BLaER1 treated with 17β-estradiol and CSF1 and Interleukin-3, amounts not matched to agents 10 nM and 100 nM (cell line): Measurements from ENCODE around the gene IL22.

Experiments used
- H3K27ac ChIP-seq, 11 experiments: shearing (Covaris generic); formaldehyde crosslinking; 2 replicates each; pipeline ENCODE4 v1.8.1; 2022
- H3K27me3 ChIP-seq, 11 experiments: shearing (Covaris generic); formaldehyde crosslinking; 2 replicates each; pipeline ENCODE4 v1.8.1; 2022
- H3K36me3 ChIP-seq, 11 experiments: shearing (Covaris generic); formaldehyde crosslinking; 2 replicates each; pipeline ENCODE4 v1.8.1; 2022
- H3K4me1 ChIP-seq, 10 experiments: shearing (Covaris generic); formaldehyde crosslinking; 2 replicates each; pipeline ENCODE4 v1.8.1; 2022
- H3K4me2 ChIP-seq, 11 experiments: shearing (Covaris generic); formaldehyde crosslinking; 2 replicates each; pipeline ENCODE4 v1.8.1; 2022
- H3K4me3 ChIP-seq, 10 experiments: shearing (Covaris generic); formaldehyde crosslinking; 2 replicates each; pipeline ENCODE4 v1.8.1; 2022
- H3K9ac ChIP-seq, 11 experiments: shearing (Covaris generic); formaldehyde crosslinking; 2 replicates each; pipeline ENCODE4 v1.8.1; 2022
- H3K9me3 ChIP-seq, 11 experiments: shearing (Covaris generic); formaldehyde crosslinking; replicated peaks in 1 of 11; 2 replicates each; pipeline ENCODE4 v1.8.1; 2022
- H4K20me1 ChIP-seq, 11 experiments: shearing (Covaris generic); formaldehyde crosslinking; 2 replicates each; pipeline ENCODE4 v1.8.1; 2022
- Cebpa-rat ChIP-seq, 11 experiments: shearing (Covaris generic); IDR thresholded peaks; 2 replicates each; pipeline ENCODE4 v1.8.1; 2022

Gene IL22

GRCh38 chr12:68285541-68285940 is 32.1 kb upstream of the IL22 start:
- Histone ChIP-seq H3K9me3 (no peaks in the 10 kb centered on the region; a peak in 1 of 22 replicates), H3K9ac (no peak overlapping the region), H3K36me3 (no peaks in the 10 kb centered on the region), H3K4me2 (no peak overlapping the region), H4K20me1 (no peaks in the 10 kb centered on the region), H3K4me1 (0 out of 20 replicates have a peak, but pooled peaks cover 0 to 4% (median 0%) of the 10 kb centered on the region in 10 experiments), H3K4me3 (no peak overlapping the region), H3K27ac (no peak overlapping the region), H3K27me3 (no peaks in the 10 kb centered on the region)
- TF ChIP-seq Cebpa-rat (IDR thresholded peaks at IDR 0.05): no peak

DNA sequence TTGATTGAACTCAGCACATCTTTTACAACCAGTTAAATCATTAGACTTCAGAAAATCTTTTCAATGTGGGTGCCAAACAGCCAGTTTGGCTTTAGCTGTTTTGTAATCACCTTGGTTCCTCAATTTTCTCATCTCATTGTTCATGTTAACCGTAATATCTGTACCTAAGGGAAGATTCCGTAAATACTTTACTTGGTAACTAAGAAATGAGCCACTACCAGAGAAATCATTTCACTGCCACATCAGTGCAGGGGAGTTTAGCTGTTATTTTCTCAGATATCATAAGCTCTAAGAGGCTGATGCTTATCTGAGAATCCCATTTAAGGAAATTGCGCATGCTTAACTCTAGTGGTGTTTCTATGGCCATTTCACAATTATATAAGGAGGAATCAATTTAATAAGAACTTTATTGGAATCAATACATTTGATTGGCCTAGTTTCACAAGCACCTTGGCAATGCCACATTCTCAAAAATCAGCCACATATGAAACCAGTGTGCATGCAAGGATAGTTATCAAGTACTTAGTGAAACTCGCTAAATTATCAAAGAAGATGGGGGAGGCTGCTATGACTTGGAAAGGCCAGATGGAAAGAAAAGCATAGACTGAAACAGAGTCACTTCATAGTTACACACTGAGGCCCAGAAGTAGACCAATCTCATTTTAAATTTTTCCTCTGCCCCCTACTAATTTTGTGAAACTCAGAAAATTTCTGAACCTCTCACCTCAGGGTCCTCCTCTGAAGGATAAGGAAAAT is 28.1 kb upstream of the IL22 start:
- H3K4me3 ChIP-seq: no peak overlapping the region
- no peak overlapping the region for H3K4me2 ChIP-seq
- no peak for TF ChIP-seq Cebpa-rat (IDR thresholded peaks at IDR 0.05)
- no peaks in the 10 kb centered on the region for H3K36me3 ChIP-seq
- H3K9me3 ChIP-seq: no peaks in the 10 kb centered on the region
- no peak overlapping the region for H3K27ac ChIP-seq
- no peak overlapping the region for H3K9ac ChIP-seq
- no peaks in the 10 kb centered on the region for H4K20me1 ChIP-seq
- no peaks in the 10 kb centered on the region for H3K4me1 ChIP-seq
- no peaks in the 10 kb centered on the region for H3K27me3 ChIP-seq

GRCh38 chr12:68280240-68280639 is 26.8 kb upstream of the IL22 start:
- H3K4me2 ChIP-seq: no peak overlapping the region
- no peaks in the 10 kb centered on the region for H4K20me1 ChIP-seq
- TF ChIP-seq Cebpa-rat (IDR thresholded peaks at IDR 0.05): no peak
- no peaks in the 10 kb centered on the region for H3K9me3 ChIP-seq
- no peaks in the 10 kb centered on the region for H3K27me3 ChIP-seq
- no peaks in the 10 kb centered on the region for H3K36me3 ChIP-seq
- H3K9ac ChIP-seq: no peak overlapping the region
- H3K4me1 ChIP-seq: no peaks in the 10 kb centered on the region
- no peak overlapping the region for H3K27ac ChIP-seq
- no peak overlapping the region for H3K4me3 ChIP-seq

DNA sequence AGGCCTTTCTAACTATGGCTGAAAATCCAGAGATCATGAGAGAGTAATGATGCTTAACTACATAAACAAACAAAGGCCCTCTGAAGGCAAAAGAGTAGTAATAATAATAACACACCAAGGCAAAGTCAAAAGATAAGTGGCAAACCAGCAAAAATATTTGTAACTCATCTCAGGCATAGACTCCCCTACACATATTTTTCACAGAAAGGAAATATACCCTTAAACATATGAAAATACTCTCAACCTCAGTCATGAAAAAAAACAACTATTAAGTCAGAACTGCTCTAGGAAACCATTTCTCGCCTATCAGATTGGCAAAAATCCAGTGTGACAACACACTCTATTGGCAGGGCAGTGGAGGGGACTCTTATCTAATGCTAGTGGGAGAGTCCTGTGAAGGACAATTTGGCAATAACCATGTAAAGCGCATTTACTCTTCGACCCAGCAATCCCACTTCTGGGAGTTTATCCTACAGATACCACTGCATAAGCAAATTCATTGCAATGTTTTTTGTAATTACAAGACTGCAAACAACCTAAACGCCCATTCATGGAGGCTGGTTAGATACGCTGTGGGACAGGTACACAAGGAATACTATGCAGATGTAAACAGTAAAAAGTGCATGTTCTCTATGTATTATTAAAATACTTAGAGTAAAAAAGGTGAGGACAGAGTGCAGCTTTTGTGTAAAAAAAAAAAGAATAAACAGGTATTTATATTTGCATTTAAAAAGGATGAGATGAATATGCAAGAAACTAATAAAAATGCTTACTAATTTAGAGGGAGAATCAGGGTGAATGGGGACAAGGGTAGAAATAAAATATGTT is 26.0 kb upstream of the IL22 start:
- Histone ChIP-seq H3K4me3 (no peak overlapping the region), H3K27ac (no peak overlapping the region), H3K27me3 (no peaks in the 10 kb centered on the region), H3K9me3 (no peaks in the 10 kb centered on the region), H3K36me3 (no peaks in the 10 kb centered on the region), H4K20me1 (no peaks in the 10 kb centered on the region), H3K9ac (no peak overlapping the region), H3K4me1 (no peaks in the 10 kb centered on the region), H3K4me2 (no peak overlapping the region)
- no peak for TF ChIP-seq Cebpa-rat (IDR thresholded peaks at IDR 0.05)

DNA sequence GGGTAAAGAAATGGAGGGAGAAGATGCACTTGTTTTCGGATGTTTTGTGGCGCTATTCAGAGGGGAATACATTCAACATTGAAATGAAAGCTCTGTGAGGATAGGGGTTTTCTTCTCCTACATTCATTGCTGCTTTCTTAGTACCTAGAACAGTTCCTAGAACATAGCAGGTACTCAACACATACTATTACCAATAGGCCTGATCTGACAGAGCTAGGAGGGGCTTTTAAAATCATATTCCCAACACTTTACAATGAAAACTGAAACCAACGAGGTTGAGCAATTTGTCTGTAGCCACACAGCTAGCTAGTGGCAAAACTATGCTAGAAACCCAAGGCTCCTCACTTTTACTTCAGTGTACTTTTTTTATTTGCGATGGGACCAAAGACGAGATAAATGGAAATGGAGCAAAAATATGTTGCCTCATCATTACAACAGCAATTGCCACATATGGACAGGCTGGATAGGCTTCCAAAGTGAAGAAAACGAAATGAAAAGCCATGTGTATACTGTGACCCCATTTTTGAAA is 23.1 kb upstream of the IL22 start:
- Histone ChIP-seq H3K27me3 (no peaks in the 10 kb centered on the region), H3K9ac (no peak overlapping the region), H3K9me3 (no peaks in the 10 kb centered on the region), H3K27ac (no peak overlapping the region), H4K20me1 (no peaks in the 10 kb centered on the region), H3K4me2 (no peak overlapping the region), H3K36me3 (no peaks in the 10 kb centered on the region), H3K4me1 (no peaks in the 10 kb centered on the region), H3K4me3 (no peak overlapping the region)
- no peak for TF ChIP-seq Cebpa-rat (IDR thresholded peaks at IDR 0.05)

DNA sequence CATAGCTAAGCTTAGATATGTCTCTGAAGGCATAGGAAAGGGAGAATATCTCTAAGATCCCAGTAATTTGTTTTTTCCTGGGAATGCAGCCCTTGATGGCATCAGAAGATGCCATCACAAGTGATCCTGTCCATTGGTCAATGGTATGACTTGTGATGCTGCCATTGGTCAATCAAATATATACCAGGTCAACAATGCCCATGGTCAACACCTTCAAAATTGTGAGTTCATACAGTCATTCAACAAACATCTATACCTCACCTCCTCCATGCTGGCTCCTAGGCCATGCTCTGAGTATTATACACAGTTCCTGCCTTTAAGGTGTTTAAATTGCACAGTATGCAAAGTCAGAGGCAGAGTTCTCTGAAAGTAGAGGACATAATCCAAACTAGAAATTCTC is 19.3 kb upstream of the IL22 start:
- no peaks in the 10 kb centered on the region for H4K20me1 ChIP-seq
- no peak overlapping the region for H3K9ac ChIP-seq
- no peaks in the 10 kb centered on the region for H3K36me3 ChIP-seq
- no peaks in the 10 kb centered on the region for H3K4me1 ChIP-seq
- no peak overlapping the region for H3K4me3 ChIP-seq
- no peaks in the 10 kb centered on the region for H3K9me3 ChIP-seq
- no peak overlapping the region for H3K27ac ChIP-seq
- no peak overlapping the region for H3K4me2 ChIP-seq
- no peaks in the 10 kb centered on the region for H3K27me3 ChIP-seq
- TF ChIP-seq Cebpa-rat (IDR thresholded peaks at IDR 0.05): no peak

DNA sequence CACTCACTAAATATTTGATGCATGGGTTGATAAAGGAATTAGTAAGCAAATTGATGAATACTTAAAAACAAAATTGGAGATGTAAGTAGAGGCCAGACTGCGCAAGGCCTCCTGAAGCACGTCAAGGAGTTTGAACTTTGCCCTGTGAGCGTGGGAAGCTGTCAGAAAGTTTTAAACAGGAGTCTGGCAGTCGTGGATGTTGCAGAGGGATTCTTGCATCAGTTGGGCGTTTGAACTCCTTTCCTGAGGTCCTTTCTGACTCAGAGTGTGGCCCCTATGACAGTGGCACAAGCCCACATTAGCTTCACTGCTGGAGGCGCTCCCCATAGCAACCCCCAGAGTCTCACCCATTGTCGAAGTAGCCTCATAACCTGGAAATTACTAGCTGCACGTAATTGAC is 17.9 kb upstream of the IL22 start:
- no peaks in the 10 kb centered on the region for H4K20me1 ChIP-seq
- no peak overlapping the region for H3K27ac ChIP-seq
- no peaks in the 10 kb centered on the region for H3K9me3 ChIP-seq
- no peaks in the 10 kb centered on the region for H3K27me3 ChIP-seq
- no peak overlapping the region for H3K4me2 ChIP-seq
- no peak overlapping the region for H3K9ac ChIP-seq
- no peaks in the 10 kb centered on the region for H3K4me1 ChIP-seq
- H3K36me3 ChIP-seq: no peaks in the 10 kb centered on the region
- no peak for TF ChIP-seq Cebpa-rat (IDR thresholded peaks at IDR 0.05)
- no peak overlapping the region for H3K4me3 ChIP-seq

DNA sequence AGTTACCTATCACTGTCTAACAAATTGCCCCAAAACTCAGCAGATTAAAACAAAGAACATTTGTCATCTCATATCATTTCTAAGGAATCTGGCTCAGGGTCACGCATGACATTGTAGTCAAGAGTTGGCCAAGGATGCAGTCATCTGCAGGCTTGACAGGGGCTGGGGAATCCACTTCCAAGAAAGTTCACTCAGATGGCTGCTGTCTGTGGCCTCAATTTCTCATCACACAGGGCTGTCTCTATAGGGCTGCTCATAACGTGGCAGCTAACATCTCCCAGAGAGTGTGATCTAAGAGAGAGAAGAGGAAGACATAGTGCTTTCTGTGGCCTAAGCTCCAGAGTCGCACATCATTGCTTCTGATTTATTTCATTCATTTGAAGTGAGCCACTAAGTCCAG is 17.0 kb upstream of the IL22 start:
- Histone ChIP-seq H3K27ac (no peak overlapping the region), H3K4me2 (no peak overlapping the region), H3K36me3 (no peaks in the 10 kb centered on the region), H4K20me1 (no peaks in the 10 kb centered on the region), H3K4me3 (no peak overlapping the region), H3K4me1 (no peaks in the 10 kb centered on the region), H3K27me3 (no peaks in the 10 kb centered on the region), H3K9ac (no peak overlapping the region), H3K9me3 (no peaks in the 10 kb centered on the region)
- no peak for TF ChIP-seq Cebpa-rat (IDR thresholded peaks at IDR 0.05)

DNA sequence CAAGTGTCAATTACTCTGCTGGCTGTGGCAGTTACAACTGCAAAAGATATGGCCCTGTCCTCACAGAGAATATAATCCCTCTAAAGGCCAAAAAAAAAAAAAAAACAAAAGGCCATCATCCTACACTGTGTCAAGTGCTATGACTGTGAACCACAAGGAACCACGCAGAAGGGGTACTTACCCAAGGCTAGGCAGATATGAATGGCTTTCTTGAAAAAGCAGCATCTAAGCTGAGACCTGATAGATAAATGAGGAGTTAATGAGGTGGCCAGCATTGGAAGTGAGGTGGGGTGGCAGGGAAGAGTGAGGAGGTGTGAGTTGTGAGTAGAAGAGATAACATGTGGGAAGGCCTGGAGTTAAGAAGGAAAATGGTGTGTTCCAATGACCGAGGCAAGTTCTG is 16.4 kb upstream of the IL22 start:
- Histone ChIP-seq H3K9me3 (no peaks in the 10 kb centered on the region), H3K27me3 (no peaks in the 10 kb centered on the region), H3K4me1 (no peaks in the 10 kb centered on the region), H3K4me3 (no peak overlapping the region), H3K9ac (no peak overlapping the region), H3K36me3 (no peaks in the 10 kb centered on the region), H3K27ac (no peak overlapping the region), H4K20me1 (no peaks in the 10 kb centered on the region), H3K4me2 (no peak overlapping the region)
- TF ChIP-seq Cebpa-rat (IDR thresholded peaks at IDR 0.05): no peak

GRCh38 chr12:68268967-68269366 is 15.6 kb upstream of the IL22 start:
- Histone ChIP-seq H3K4me2 (no peak overlapping the region), H3K4me3 (no peak overlapping the region), H3K4me1 (no peaks in the 10 kb centered on the region), H3K27me3 (no peaks in the 10 kb centered on the region), H4K20me1 (no peaks in the 10 kb centered on the region), H3K9ac (no peak overlapping the region), H3K9me3 (no peaks in the 10 kb centered on the region), H3K36me3 (no peaks in the 10 kb centered on the region), H3K27ac (no peak overlapping the region)
- TF ChIP-seq Cebpa-rat (IDR thresholded peaks at IDR 0.05): no peak
